Osteoblast (primary cell): Measurements from ENCODE around the gene IMPDH1. TPM values are rescaled to one million over a fixed set of nuclear protein-coding genes. Genes with fewer than 3 reads are reported as not detected.

Source experiments
- DNase-seq: peaks from one replicate; pipeline ENCODE4 v3.0.0; 2011; ENCODE audit warnings: low spot score, mixed read lengths; ENCODE audit not compliant: insufficient read length; ENCODE audit errors: missing footprints
- H2AFZ ChIP-seq: 2 replicates; pipeline ENCODE4 v1.6.0; 2011; ENCODE audit warnings: mild to moderate bottlenecking, low read length
- H3K27ac ChIP-seq: 2 replicates; pipeline ENCODE4 v1.5.1; 2011; ENCODE audit warnings: mild to moderate bottlenecking, low read depth, low read length, moderate library complexity
- H3K27me3 ChIP-seq: 2 replicates; pipeline ENCODE4 v1.6.0; 2012; ENCODE audit warnings: mild to moderate bottlenecking, control low read depth, inconsistent platforms, low read length, moderate library complexity; ENCODE audit not compliant: insufficient read depth
- H3K36me3 ChIP-seq: 2 replicates; pipeline ENCODE4 v1.5.1; 2011; ENCODE audit warnings: mild to moderate bottlenecking, low read length, control low read depth, moderate library complexity; ENCODE audit not compliant: insufficient read depth
- H3K4me1 ChIP-seq: 2 replicates; pipeline ENCODE4 v1.5.1; 2011; ENCODE audit warnings: mild to moderate bottlenecking, low read length, control low read depth, moderate library complexity; ENCODE audit not compliant: insufficient read depth
- H3K4me2 ChIP-seq: 2 replicates; pipeline ENCODE4 v1.6.0; 2011; ENCODE audit warnings: mild to moderate bottlenecking, low read length; ENCODE audit not compliant: insufficient read depth
- H3K4me3 ChIP-seq: fragments of 200-600 bp; sonication (generic); 3 replicates; pipeline ENCODE4 v1.5.1; 2012; ENCODE audit warnings: mild to moderate bottlenecking, low read length, inconsistent platforms; ENCODE audit not compliant: insufficient read depth
- H3K79me2 ChIP-seq: 2 replicates; pipeline ENCODE4 v1.6.0; 2012; ENCODE audit warnings: mild to moderate bottlenecking, low read length, control low read depth, inconsistent platforms; ENCODE audit not compliant: insufficient read depth
- H3K9me3 ChIP-seq: 2 replicates; pipeline ENCODE4 v1.5.1; 2011; ENCODE audit warnings: low read depth, low read length, control low read depth
- H4K20me1 ChIP-seq: 2 replicates; pipeline ENCODE4 v1.6.0; 2012; ENCODE audit warnings: mild to moderate bottlenecking, low read length, control low read depth; ENCODE audit not compliant: insufficient read depth
- total RNA-seq: library from RNA; depleted of rRNA; stranded (reverse); fragments of >200 nt; gene quantifications from 2 replicates; pipeline ENCODE4 v1.2.3, GENCODE V29; 2012
- TF ChIP-seq, protein P1 (sequence below): IDR thresholded peaks from 2 replicates; pipeline ENCODE4 v1.5.1; 2011; ENCODE audit warnings: mild to moderate bottlenecking, low read depth, low read length, moderate library complexity; ENCODE audit errors: extremely low read depth

Gene IMPDH1
- total RNA-seq, 1 donor = 35.8 TPM

- H3K9me3 ChIP-seq = no peaks in the 10 kb centered on the region
- no peak overlapping the region for H2AFZ ChIP-seq
- TF ChIP-seq, protein P1, sequence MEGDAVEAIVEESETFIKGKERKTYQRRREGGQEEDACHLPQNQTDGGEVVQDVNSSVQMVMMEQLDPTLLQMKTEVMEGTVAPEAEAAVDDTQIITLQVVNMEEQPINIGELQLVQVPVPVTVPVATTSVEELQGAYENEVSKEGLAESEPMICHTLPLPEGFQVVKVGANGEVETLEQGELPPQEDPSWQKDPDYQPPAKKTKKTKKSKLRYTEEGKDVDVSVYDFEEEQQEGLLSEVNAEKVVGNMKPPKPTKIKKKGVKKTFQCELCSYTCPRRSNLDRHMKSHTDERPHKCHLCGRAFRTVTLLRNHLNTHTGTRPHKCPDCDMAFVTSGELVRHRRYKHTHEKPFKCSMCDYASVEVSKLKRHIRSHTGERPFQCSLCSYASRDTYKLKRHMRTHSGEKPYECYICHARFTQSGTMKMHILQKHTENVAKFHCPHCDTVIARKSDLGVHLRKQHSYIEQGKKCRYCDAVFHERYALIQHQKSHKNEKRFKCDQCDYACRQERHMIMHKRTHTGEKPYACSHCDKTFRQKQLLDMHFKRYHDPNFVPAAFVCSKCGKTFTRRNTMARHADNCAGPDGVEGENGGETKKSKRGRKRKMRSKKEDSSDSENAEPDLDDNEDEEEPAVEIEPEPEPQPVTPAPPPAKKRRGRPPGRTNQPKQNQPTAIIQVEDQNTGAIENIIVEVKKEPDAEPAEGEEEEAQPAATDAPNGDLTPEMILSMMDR = no peak
- DNase-seq = peak; percentile 64
- H3K4me3 ChIP-seq = no peak overlapping the region
- no peaks in the 10 kb centered on the region for H3K79me2 ChIP-seq
- H4K20me1 ChIP-seq = peaks cover 6% of the 10 kb centered on the region
- no peaks in the 10 kb centered on the region for H3K4me1 ChIP-seq
- H3K36me3 ChIP-seq = peaks cover 43% of the 10 kb centered on the region
- no peak overlapping the region for H3K4me2 ChIP-seq
- peaks cover 1% of the 10 kb centered on the region for H3K27me3 ChIP-seq
- no peak overlapping the region for H3K27ac ChIP-seq
These were observed 16.1 kb downstream of the IMPDH1 start for GRCh38 chr7:128393526-128394330.

GRCh38 chr7:128392446-128393327, 17.1 kb downstream of the IMPDH1 start:
- Histone ChIP-seq H3K79me2 (no peaks in the 10 kb centered on the region), H3K27ac (no peak overlapping the region), H2AFZ (no peak overlapping the region), H3K9me3 (no peaks in the 10 kb centered on the region), H3K4me3 (no peak overlapping the region), H3K36me3 (peaks cover 33% of the 10 kb centered on the region), H3K27me3 (peaks cover 2% of the 10 kb centered on the region), H3K4me2 (no peak overlapping the region), H4K20me1 (peaks cover under 1% of the 10 kb centered on the region), H3K4me1 (no peaks in the 10 kb centered on the region)
- TF ChIP-seq, protein P1 = no peak
- peak; percentile 77 for DNase-seq

DNA sequence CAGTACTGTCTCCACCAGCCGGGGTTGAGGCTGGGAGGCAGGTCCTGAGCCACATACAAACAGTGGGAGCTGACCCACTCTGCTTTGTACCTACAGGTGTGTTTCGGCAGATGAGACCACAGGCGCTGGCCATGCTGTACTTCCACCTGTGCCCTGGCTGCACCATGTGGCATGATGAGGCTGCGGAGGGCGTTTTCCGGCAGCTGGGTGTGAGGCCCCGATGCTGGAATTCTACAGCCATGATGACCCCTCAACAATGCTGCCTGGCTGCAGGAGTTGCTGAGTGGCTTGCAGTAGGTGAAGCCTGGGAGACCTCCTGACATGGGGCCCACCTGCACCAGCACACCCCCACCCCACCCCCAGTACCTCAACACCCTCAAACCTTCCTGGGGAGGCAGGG, 18.0 kb downstream of the IMPDH1 start:
- TF ChIP-seq, protein P1 = no peak
- peaks cover 24% of the 10 kb centered on the region for H3K36me3 ChIP-seq

More for the DNA sequence above, 18.0 kb downstream of the IMPDH1 start:
- no peak overlapping the region for H3K4me3 ChIP-seq
- H4K20me1 ChIP-seq = no peaks in the 10 kb centered on the region
- H3K9me3 ChIP-seq = no peaks in the 10 kb centered on the region
- H2AFZ ChIP-seq = no peak overlapping the region
- H3K4me2 ChIP-seq = no peak overlapping the region
- no peak overlapping the region for H3K27ac ChIP-seq
- H3K4me1 ChIP-seq = no peaks in the 10 kb centered on the region
- H3K79me2 ChIP-seq = no peaks in the 10 kb centered on the region
- peaks cover 2% of the 10 kb centered on the region for H3K27me3 ChIP-seq
- DNase-seq = no peak
